Measurements from ENCODE around the gene MKX. TPM values are rescaled to one million over a fixed set of nuclear protein-coding genes. Genes with fewer than 3 reads are reported as not detected.

Gene MKX
- total and polyA plus RNA-seq, 4 donors: 0.57 to 3.0 (median 2.0) TPM; not detected in 1

- Histone ChIP-seq H3K4me1 (ENCODE audit: control insufficient read depth in 4 of 4, insufficient read depth in 4 of 4, low read length in 3 of 4) (peaks cover 26 to 48% (median 37%) of the 10 kb centered on the region in 4 donors), H3K27me3 (ENCODE audit: control insufficient read depth in 4 of 4, insufficient read depth in 4 of 4, low read length in 3 of 4) (peaks cover 2 to 7% (median 5%) of the 10 kb centered on the region in 4 donors), H3K4me3 (ENCODE audit: low read depth in 1 of 3, low read length in 3 of 3) (peak overlapping the region in 2 of 3 donors; percentile 39 to 78), H3K36me3 (ENCODE audit: control insufficient read depth in 4 of 4, insufficient read depth in 3 of 4, low read depth in 1 of 4, low read length in 3 of 4) (no peaks in the 10 kb centered on the region), H3K27ac (ENCODE audit: low read depth in 1 of 2, low read length in 2 of 2) (no peak overlapping the region), H3K9me3 (ENCODE audit: control insufficient read depth in 4 of 4, low read length in 3 of 4) (no peaks in the 10 kb centered on the region), H3K9ac (ENCODE audit: low read depth in 1 of 2, low read length in 2 of 2) (peak overlapping the region in 1 of 2 donors; percentile 58)
- WGBS: 28% methylated on average over 55 of the region's 55 CpGs
- DNase-seq (ENCODE audit: low spot score): no peak
- TF ChIP-seq RXRA (IDR thresholded peaks at IDR 0.05) (no peak), JUND (IDR thresholded peaks at IDR 0.05) (no peak), CTCF (IDR thresholded peaks at IDR 0.05; ENCODE audit: low read depth, low read length, missing input control) (no peak), NR2F2 (IDR thresholded peaks at IDR 0.05) (no peak), EGR1 (IDR thresholded peaks at IDR 0.05; ENCODE audit: low read depth in 2 of 2) (no peak)
Measured at GRCh38 chr10:27741173-27742091, 4.2 kb downstream of the MKX start.

GRCh38 chr10:27736396-27736795 lies 9.2 kb downstream of the MKX start:
- H3K27ac ChIP-seq (ENCODE audit: low read depth in 1 of 2, low read length in 2 of 2): no peak overlapping the region
- no peak overlapping the region for H3K4me3 ChIP-seq (ENCODE audit: low read depth in 1 of 3, low read length in 3 of 3)
- H3K4me1 ChIP-seq (ENCODE audit: control insufficient read depth in 4 of 4, insufficient read depth in 4 of 4, low read length in 3 of 4): peaks cover 0 to 2% (median under 1%) of the 10 kb centered on the region in 4 donors
- no peak for DNase-seq (ENCODE audit: low spot score)
- H3K27me3 ChIP-seq (ENCODE audit: control insufficient read depth in 4 of 4, insufficient read depth in 4 of 4, low read length in 3 of 4): no peaks in the 10 kb centered on the region
- TF ChIP-seq RXRA (IDR thresholded peaks at IDR 0.05) (no peak), REST (IDR thresholded peaks at IDR 0.05) (no peak), MAX (IDR thresholded peaks at IDR 0.05) (no peak), HNF4A (conservative IDR thresholded peaks at IDR 0.05) (no peak), NR2F2 (IDR thresholded peaks at IDR 0.05) (no peak), FOXA1 (IDR thresholded peaks at IDR 0.05) (no peak)
- H3K9ac ChIP-seq (ENCODE audit: low read depth in 1 of 2, low read length in 2 of 2): no peak overlapping the region
- no peaks in the 10 kb centered on the region for H3K9me3 ChIP-seq (ENCODE audit: control insufficient read depth in 4 of 4, low read length in 3 of 4)
- 82% methylated on average over 1 of the region's 1 CpG for WGBS
- no peaks in the 10 kb centered on the region for H3K36me3 ChIP-seq (ENCODE audit: control insufficient read depth in 4 of 4, insufficient read depth in 3 of 4, low read depth in 1 of 4, low read length in 3 of 4)

- no peaks in the 10 kb centered on the region for H3K4me1 ChIP-seq (ENCODE audit: control insufficient read depth in 4 of 4, insufficient read depth in 4 of 4, low read length in 3 of 4)
- no peaks in the 10 kb centered on the region for H3K9me3 ChIP-seq (ENCODE audit: control insufficient read depth in 4 of 4, low read length in 3 of 4)
- no peak overlapping the region for H3K9ac ChIP-seq (ENCODE audit: low read depth in 1 of 2, low read length in 2 of 2)
- no peak overlapping the region for H3K27ac ChIP-seq (ENCODE audit: low read depth in 1 of 2, low read length in 2 of 2)
- no peak overlapping the region for H3K4me3 ChIP-seq (ENCODE audit: low read depth in 1 of 3, low read length in 3 of 3)
- no peaks in the 10 kb centered on the region for H3K27me3 ChIP-seq (ENCODE audit: control insufficient read depth in 4 of 4, insufficient read depth in 4 of 4, low read length in 3 of 4)
- no peaks in the 10 kb centered on the region for H3K36me3 ChIP-seq (ENCODE audit: control insufficient read depth in 4 of 4, insufficient read depth in 3 of 4, low read depth in 1 of 4, low read length in 3 of 4)
- no peak for DNase-seq (ENCODE audit: low spot score)
- 95% methylated on average over 1 of the region's 1 CpG for WGBS
- TF ChIP-seq HNF4G (IDR thresholded peaks at IDR 0.05) (no peak), RAD21 (IDR thresholded peaks at IDR 0.05) (no peak), GABPA (IDR thresholded peaks at IDR 0.05 in 1 of 2, conservative IDR thresholded peaks at IDR 0.05 in 1 of 2) (no peak), ZBTB33 (IDR thresholded peaks at IDR 0.05) (no peak), REST (IDR thresholded peaks at IDR 0.05) (no peak)
Measured at GRCh38 chr10:27730041-27730440, 15.6 kb downstream of the MKX start.

Data from liver (tissue), 9 donors.